ENCODE results near the gene CALN1.

Gene CALN1

DNA sequence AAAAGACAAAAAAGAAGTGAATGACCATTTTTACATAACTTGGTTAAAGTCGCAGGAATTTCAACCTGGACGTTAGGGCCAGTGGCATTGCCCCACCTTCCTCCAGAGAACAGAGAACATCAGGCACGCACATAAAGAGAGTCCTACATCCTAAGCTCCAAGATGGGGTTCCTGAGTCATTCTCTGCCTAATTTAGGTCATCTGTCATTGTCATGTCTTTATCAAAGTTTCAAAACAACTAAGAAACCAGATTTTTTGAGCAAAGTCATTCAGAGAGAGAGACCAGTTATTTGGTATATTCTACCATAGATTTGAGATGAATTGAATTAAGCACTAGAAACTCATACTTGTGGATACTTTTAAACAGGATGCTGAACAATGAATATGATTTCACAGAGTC lies 241.7 kb downstream of the CALN1 start:
- no peak for DNase-seq

DNA sequence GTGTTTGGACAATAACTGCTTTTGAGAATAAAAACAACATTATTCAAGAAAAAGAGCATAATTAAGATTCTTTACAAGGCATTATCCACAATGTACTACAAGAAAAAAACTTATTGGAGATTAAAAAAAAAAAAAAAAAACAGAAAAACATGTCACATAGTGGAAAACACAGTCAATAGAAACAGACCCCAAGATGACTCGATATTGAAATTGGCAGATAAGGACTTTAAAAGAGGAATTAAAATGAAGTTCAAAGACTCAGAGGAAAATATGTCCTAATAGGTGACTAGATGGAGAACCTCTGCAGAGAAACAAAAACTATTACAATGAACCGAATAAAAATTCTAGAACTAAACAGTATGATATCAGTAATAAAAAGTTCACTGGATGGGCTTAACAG lies 248.9 kb downstream of the CALN1 start:
- DNase-seq, result no peak

DNA sequence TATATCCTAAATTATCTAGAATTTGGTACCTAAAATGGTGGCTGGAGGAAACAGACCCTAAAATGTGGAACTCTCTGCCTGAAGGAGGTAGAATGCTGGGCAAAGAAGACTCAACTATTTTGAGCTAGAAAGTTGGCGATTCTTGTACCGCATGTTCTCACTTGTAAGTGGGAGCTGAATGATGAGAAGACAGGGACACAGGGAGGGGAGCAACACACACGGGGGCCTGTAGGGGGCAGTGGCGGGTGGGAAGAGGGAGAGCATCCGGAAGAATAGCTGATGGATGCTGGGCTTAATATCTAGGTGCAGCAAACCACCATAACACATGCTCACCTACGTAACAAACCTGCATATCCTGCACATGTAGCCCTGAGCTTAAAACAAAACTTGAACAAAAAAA lies 250.6 kb downstream of the CALN1 start:
- no peak for DNase-seq

DNA sequence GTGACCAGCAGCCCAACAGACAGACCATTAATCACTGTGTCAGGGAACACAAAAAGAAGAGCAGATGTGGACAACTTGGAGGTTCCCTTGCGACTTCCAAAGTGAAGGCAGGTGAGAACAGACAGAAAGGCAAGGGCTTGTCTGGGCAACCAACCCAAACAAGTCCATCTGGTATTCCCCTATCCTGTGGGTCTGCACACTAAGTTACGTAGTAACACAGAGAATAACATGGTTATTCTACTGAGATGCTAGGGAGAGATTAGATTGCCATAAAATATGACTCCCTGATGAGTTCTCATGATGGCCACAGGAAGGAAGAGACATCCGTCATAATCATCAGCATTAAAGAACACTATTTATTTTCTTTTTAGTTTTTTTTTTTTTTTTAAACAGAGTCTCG lies 252.2 kb downstream of the CALN1 start:
- DNase-seq, result no peak

DNA sequence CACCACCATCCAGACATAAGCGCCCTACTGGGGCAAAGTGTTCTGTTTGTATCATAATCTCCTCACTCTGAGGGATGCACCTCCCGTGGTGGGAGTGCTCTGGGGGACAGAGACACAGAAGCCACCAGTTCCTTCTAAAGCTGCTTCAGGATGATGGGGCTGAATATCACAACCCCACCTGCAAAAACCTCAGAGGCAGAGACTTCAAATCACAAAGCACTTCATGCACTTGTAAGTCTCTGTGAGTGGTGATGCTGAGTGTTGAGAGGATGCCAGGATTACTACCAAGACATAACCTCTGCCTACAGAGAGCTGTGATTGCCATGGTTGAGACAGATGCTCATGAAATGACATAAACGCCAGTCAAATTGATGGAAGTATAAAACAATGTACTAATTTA lies 255.5 kb downstream of the CALN1 start:
- DNase-seq, result no peak

DNA sequence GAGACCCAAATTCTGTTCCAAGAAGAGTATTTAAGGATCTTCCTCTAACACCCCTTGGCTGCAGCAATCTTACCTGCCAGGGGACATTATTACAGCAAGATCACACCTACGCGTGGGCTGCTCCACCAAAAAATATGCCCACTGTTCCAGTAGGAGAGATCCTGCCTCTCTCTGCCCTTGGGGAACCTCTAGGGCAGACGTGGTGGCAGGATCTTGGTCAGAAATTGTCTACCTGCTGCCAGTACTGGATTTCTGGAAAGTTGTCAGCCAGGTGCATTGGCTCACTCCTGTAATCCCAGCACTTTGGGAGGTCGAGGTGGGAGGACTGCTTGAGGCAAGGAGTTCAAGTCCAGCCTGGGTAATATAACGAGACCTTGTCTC lies 259.0 kb downstream of the CALN1 start:
- DNase-seq, result no peak

DNA sequence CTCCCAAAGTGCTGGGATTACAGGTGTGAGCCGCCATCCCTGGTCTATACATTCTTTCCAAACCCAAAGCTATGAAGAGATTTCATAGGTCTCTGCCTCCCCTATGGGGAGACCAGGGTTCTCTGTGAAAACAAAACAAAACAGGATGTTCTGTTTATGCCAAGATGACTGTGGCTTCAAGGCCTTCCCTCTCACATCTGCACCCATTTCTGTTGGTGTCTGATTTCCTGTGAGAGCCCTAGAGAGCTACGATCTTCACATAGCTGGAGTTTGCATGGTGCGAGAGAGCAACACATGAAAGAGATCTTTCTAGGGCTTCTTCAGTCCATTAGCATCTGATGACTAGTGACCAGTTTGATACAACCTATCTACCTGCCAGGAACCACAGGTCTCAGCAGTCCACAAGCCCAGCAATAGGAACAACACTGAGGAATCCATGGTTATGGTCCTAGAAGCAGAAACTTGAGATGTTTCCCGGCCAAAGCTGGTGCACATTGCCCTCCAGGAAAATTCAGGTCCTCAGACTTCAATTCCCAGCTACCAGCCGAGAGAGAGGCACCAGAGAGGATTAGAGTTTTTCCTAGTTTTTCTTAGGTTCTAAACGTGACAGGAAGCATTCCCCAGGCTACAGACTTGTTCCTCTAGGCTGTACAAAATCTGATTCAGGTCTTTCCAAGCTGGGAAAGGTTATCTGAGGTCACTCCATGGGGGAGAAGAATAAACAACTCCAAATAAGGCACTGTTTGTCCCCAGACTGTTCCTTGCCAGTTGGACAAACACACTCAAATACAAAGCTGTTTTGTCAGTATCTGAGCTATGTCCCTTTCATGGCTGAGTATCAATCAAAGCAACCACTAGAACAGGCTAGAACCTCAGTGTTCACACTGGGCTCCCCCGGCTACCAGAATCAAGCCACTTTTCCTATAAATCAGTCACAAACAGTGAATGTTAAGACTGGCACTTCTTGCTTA lies 259.7 kb downstream of the CALN1 start:
- DNase-seq, result no peak

DNA sequence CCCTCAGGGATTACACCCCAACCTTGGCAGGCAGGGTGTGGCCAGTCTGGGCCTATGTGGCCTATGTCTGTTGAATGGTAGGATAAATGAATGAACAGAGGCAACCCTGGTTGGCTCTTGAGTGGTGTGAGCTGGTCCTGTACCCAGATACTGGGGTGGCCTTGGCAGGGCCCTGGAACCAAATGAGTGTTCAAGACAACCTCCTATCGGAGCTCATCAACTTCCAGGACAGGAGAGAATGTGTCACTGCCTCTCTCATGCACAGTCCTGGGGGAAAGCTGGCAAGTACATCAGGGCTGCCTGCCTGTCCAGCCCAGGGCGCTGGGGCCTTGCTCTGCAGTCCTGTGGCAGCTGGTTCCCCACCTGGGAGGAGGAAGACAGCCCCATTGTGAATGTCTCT lies 271.6 kb downstream of the CALN1 start:
- no peak for DNase-seq

DNA sequence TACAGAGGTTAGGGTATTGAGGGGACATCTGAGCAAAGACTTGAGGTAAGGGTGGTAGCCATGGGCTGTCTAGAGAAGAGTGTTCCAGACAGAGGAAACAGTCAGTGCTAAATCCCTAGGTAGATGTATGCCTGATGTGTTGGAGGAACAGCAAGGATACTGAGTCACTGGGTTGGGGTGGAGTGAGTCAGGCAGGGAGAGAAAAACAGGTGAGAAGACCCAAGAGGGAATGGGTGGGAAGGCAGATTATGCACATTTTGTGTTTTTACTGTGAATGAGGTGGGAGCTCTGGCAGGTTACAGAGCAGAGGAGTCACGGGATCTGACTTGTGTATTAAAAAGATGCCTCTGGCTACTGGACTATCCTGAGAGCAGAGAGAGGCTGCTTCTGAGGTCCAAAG lies 285.0 kb downstream of the CALN1 start:
- no peak for DNase-seq

DNA sequence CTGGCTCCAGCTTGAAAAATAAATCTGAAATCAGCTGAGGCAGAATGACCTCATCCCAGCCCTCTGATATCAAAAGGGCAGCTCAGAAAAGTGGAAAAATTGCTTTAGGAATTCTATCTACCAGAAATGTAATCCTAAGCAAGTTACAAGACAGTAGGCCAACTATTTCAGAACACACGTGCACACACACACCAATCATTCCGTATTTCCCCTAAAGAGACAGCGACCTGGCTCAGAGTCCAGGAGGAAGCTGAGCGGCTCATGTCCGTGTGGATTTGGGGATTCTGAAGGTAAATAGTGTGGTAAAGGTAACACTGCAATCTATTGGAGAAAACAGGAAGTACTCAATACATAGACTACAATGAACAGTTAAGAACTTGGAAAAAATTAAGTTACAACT lies 288.2 kb downstream of the CALN1 start:
- no peak for DNase-seq

DNA sequence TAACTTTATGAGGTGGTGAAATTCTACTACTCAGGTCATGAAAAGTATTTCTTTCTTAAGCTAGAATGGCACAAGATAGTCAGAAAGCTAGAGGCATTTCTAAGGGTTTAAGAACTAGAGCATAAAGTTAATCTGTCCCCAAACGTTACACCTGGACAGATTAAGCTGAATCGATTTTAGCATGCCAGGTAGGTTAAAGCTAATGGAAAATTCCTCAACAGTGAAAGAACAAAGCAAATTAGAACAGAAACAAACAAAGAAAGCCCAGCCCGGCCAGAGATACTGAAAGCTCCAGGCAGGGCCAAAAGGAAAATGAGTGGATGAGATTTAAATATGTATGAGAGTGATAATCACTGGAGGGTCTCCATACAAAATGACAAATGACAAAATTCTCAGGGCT lies 293.8 kb downstream of the CALN1 start:
- no peak for DNase-seq

DNA sequence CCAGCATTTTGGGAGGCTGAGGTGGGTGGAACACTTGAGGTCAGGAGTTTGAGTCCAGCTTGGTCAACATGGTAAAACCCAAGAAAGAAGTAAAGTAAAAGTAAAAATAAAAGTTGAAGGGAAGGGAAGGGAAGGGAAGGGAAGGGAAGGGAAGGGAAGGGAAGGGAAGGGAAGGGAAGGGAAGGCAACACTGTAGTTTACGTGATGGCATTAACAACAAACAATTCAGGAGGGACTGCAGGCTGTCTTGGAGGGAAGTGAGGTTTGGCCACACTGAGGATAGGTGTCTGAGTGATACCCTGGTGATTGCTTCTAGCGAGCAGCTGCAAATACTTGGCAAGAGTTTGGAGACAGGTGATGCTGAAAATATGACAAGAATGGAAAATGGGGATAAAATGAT lies 298.0 kb downstream of the CALN1 start:
- DNase-seq, result no peak

DNA sequence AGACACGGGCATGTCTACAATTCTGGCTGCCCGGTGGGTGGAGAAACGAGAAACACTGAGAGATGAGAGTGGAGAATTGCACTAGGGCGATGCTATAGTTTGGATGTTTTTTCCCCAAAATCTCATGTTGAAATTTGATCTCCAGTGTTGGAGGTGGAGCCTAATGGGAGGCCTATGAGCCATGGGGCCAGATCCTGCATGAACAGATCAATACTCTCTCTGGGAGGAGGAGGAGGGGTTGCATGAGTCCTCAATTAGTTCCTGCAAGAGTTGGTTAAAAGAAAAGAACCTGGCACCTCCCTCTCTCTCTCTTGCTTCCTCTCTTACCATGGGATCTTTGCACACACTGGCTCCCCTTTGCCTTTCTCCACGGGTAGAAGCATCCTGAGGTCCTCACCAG lies 299.1 kb downstream of the CALN1 start:
- no peak for DNase-seq

DNA sequence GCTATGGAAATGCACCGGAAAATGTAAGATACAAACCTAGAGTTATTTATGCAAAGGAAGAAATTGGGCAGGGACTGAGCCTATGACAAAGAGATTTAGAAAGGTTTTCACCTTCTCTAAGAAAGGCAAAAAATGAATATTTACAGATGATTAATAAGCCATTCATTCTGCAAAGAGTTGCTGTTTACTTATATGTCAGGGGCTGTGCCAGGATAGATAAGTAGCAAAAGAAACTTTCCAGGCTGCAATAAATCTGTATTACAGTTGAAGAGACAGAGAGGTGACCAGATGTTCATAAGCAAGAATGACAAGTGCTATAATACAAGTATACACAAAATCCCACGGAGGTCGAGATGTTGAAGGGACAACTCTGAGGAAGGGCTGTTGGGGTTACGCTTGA lies 299.6 kb downstream of the CALN1 start:
- DNase-seq, result no peak

DNA sequence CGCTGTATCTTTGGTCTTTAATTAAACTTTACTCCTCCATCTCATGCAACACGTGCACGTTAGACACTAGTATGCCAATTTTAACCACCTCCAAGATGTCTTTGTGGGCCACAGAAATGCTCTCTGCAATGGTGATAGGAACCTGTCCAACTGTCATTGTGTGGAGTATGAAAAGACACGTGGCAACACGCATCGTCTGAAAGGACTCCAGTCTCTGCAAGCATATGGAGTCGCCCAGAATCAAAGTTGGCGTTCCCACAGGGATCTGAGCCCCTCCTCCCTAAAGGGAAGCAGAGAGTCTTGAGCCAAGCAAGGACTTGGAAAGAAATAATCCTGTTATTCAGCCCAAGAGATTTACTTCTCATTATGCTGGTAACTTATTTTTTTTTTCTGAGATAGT lies 301.1 kb downstream of the CALN1 start:
- no peak for DNase-seq

DNA sequence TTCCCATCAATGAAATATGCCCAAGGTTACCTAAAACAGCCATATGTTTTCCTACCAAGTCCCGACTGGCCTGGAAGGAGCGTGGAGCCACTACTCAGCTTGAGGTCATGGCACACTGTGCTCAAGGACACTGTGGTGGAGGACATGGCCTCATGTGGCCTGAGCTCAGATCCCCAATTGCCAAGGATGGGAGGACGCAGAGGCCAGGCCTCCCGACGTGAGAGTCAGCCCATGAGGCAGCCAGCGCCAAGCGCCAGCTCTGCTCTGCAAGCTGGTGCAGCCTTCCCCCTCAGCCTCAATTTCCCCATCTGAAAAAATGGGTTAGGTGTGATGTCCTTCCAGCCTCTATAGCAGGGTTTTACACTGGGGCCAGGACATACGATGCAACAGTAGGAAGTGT lies 302.6 kb downstream of the CALN1 start:
- DNase-seq, result no peak

DNA sequence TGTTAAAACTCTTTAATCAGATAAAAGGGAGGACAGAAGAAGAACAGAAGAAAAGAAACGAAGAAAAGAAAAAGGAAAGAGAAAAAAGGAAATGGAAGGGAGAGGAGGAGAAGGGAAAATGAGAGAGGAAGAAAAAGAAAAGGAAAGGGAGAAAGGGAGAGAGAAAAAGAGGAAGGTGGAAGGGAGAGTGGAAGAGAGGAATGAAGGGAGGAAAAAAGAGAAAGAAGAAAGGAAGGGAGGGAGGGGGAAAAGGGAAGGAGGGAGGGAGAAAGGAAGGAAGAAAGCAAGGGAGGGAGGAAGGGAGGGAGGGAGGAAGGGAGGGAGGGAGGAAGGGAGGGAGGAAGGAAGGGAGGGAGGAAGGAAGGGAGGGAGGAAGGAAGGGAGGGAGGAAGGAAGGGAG lies 305.7 kb downstream of the CALN1 start:
- no peak for DNase-seq

DNA sequence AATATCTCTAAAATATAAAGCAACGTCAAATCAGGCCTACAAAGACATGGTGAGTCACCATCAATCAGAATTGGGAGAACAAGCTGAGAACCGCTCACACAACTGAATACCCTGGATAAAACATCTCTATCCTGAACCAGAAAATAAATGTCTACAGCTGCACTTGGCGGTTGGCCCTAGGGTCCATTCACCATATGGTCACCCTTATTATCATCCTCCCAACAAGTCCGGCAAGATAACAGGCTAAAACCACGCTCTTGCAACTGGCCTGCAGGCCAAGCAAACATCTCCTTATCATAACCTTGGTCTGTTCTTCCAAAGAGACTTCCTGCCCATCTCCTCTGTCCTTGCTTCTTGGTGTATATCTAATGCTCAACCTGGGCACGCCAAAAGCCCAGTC lies 310.7 kb downstream of the CALN1 start:
- no peak for DNase-seq

DNA sequence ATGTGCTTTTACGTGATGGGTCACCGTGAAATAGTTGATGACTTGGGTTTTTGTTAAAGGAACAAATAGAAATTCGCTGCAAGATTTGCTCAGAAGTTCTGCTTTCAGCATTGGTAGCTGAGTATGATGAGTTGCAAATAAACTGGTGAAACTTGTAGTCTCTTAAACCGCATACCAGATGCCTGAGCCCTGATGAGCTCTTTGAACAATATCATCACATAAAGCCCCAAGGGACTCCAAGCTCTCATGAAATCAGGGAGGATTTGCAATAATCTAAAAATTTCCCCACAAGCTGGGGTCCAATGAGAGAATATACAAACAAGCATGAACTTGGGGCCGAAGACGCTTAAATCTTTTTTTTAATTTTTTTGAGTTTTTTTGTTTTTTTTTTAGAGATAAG lies 312.4 kb downstream of the CALN1 start:
- no peak for DNase-seq

DNA sequence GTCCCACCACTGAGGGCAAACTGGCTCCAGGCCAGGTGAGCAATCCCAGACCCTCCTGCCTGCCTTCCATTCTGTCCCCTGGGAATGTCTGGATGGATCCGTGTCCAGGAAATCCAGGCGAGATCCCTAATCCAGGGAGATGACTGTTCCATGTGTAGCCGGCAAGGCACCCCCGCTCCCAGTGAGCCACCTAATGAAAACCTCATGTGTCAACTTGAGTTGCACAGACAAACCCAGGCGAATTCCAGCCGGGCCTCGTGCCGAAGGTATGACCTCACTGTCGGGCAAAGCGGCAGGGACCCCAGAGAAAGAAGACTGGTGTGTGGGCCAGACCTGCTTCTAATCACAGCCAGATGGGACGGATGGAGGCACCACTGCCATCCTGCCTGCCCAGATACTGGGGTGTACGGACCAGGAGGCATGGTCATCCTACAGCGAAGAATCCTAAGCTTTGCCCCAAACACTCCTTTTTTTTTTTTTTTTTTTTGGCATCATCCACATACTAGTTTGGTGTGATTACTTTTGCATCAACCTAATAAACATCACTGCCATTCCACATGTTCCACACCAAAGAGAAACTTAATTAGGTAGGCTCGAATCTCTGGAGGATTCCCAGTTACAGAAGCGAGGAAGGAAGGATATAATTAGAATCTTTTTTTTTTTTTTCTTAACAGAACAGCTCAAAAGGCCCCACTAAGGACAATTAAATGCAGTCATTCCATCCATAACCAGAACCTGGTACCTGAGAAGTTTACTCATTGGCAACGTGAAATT lies 313.1 kb downstream of the CALN1 start:
- DNase-seq, result no peak

DNA sequence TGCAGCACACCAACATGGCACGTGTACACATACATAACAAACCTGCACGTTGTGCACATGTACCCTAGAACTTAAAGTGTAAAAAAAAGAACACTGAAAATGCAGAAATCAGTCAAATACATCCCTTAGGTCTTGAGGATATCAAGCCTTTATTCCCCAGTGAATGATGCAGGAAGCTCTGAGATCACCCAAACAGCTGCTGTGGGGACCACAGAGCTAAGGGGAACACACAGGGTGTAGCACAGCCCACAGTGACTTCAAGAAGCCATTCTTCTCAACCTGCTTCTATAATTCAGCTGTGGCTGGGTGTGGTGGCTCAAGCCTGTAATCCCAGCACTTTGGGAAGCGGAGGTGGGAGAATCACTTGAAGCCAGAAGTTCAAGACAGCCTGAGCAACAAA lies 314.9 kb downstream of the CALN1 start:
- DNase-seq, result no peak

DNA sequence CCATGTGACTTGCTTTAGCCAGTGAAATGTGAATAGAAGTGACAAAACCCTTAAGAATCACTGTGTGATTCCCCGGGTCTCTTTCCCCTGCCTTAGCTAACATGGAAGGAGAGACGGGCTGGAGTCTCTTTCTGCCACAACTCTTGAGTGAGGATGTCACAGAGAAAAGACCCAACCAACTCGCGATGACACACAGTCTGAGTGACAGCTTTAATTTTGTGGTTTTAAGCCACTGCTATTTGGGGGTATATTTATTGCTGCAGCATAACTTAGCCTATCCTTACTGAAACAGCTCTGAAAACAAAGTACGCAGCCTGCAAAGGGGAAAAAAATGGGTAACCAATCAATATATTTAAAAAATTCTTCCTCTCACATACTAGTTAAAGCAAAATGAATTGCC lies 319.4 kb downstream of the CALN1 start:
- no peak for DNase-seq

DNA sequence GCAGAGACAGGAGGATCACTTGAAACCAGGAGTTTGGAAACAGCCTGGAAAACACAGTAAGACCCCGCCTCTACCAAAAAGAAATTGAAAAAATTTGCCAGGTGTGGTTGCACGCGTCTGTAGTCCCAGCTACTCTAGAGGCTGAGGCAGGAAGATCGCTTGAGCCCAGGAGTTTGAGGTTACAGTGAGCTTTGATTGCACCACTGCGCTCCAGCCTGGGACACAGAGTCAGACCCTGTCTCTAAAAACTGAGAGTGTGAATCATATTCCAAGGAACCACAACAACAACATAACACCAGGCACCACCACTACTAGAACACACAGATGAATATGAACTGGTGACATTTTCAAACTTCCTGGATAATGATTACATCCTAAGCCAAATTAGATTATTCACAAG lies 324.2 kb downstream of the CALN1 start:
- DNase-seq, result no peak

DNA sequence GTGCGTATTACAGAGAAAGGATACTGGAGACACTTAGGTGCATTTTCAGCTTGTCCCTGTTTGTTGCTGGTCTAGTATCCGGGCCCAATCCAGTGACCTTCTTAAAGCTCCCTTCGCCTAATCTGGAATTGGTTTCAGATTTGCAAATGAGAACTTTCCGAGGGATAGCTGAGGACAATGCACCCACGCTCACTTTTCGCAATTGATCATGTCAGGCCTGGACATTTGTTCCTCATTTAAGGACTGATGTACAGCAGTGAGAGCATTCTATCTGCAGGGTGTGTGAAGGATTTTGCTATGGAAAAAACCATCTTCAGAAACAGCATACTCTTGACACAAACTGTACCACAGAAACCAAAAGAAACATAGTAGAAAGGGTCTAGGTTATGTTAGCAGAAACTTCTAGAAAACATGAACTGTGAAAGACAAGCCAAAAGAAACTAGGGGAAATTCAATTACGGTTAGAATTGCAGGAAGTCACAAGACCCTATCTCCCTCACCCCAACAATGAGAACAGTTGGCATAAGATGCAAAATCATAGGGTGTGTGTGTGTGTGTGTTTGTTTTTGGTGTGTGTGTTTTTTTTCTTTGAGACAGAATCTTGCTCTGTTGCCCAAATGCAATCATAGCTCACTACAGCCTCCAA lies 331.1 kb downstream of the CALN1 start:
- no peak for DNase-seq
